ENCODE data around the gene STAT3.

GRCh38 chr17:42362245-42362961 is 25.8 kb downstream of the STAT3 start:
- TF ChIP-seq MAX (IDR thresholded peaks at IDR 0.05) = no peak
- no peak for TF ChIP-seq CTCF (IDR thresholded peaks at IDR 0.05)
- TF ChIP-seq ZFP36 (IDR thresholded peaks at IDR 0.05; ENCODE audit: borderline replicate concordance, partially characterized antibody) = no peak
- TF ChIP-seq NR3C1 (IDR thresholded peaks at IDR 0.05) = no peak
- no peak for TF ChIP-seq REST (IDR thresholded peaks at IDR 0.05)
- TF ChIP-seq HDAC2 (IDR thresholded peaks at IDR 0.05) = no peak
- TF ChIP-seq POLR2A (IDR thresholded peaks at IDR 0.05; ENCODE audit: low read length) = no peak
- TF ChIP-seq CBX8 (IDR thresholded peaks at IDR 0.05) = no peak
